Inflammatory macrophage treated with lipopolysaccharide for 4 hours (primary cell): ENCODE data around the gene SMOC2.
"Not testable (repeated sequence)": the region's sequence is repeated elsewhere in the genome, so short reads cannot be mapped to it uniquely, and the experiment has no call there.

Experiments used
- DNase-seq: peaks from one replicate; pipeline ENCODE4 v3.0.0-alpha.2; 2020

The SMOC2 gene

GRCh38 chr6:168524571-168525001 is 83.6 kb downstream of the SMOC2 start:
- no peak for DNase-seq

- no peak for DNase-seq
These were observed 84.1 kb downstream of the SMOC2 start for GRCh38 chr6:168525114-168525513.

GRCh38 chr6:168525926-168526630 is 85.1 kb downstream of the SMOC2 start:
- DNase-seq = no peak

GRCh38 chr6:168526841-168527281 is 85.9 kb downstream of the SMOC2 start:
- no peak for DNase-seq

- no peak for DNase-seq
These were observed 86.6 kb downstream of the SMOC2 start for GRCh38 chr6:168527451-168528210.

- no peak for DNase-seq
These were observed 87.6 kb downstream of the SMOC2 start for GRCh38 chr6:168528474-168529095.

GRCh38 chr6:168529214-168529613 is 88.2 kb downstream of the SMOC2 start:
- no peak for DNase-seq

GRCh38 chr6:168530653-168531071 is 89.7 kb downstream of the SMOC2 start:
- DNase-seq = no peak

- DNase-seq = no peak
These were observed 91.1 kb downstream of the SMOC2 start for GRCh38 chr6:168532070-168532469.

- DNase-seq = no peak
These were observed 92.4 kb downstream of the SMOC2 start for GRCh38 chr6:168533414-168533813.

GRCh38 chr6:168534265-168534664 is 93.3 kb downstream of the SMOC2 start:
- no peak for DNase-seq

GRCh38 chr6:168535711-168536110 is 94.7 kb downstream of the SMOC2 start:
- no peak for DNase-seq

- DNase-seq = no peak
These were observed 95.2 kb downstream of the SMOC2 start for GRCh38 chr6:168536196-168536595.

- DNase-seq = no peak
These were observed 95.9 kb downstream of the SMOC2 start for GRCh38 chr6:168536665-168537539.

GRCh38 chr6:168537540-168537884 is 96.5 kb downstream of the SMOC2 start:
- no peak for DNase-seq

- not testable (repeated sequence) for DNase-seq
These were observed 97.4 kb downstream of the SMOC2 start for GRCh38 chr6:168538188-168538891.

- no peak for DNase-seq
These were observed 98.2 kb downstream of the SMOC2 start for GRCh38 chr6:168538892-168539811.

GRCh38 chr6:168540713-168541291 is 99.8 kb downstream of the SMOC2 start:
- no peak for DNase-seq

- DNase-seq = no peak
These were observed 100.3 kb downstream of the SMOC2 start for GRCh38 chr6:168541307-168541706.

- no peak for DNase-seq
These were observed 101.3 kb downstream of the SMOC2 start for GRCh38 chr6:168542301-168542700.

GRCh38 chr6:168545428-168545827 is 104.4 kb downstream of the SMOC2 start:
- no peak for DNase-seq
